Posterior vena cava (tissue), 2 donors: ENCODE results near the gene PHF23. TPM values are rescaled to one million over a fixed set of nuclear protein-coding genes. Genes with fewer than 3 reads are reported as not detected.
"Not testable (repeated sequence)": the region's sequence is repeated elsewhere in the genome, so short reads cannot be mapped to it uniquely, and the experiment has no call there.

Experiments used
- DNase-seq: peaks from one replicate; pipeline ENCODE4 v3.0.0-alpha.2; 2020; ENCODE audit warnings: low spot score
- intact Hi-C, 2 donors: fragments of 100-400 bp; cut with DNase I; formaldehyde crosslinking; loops; one replicate each; pipeline versions ENCODE4 v1.14.1 to v1.14.2; 2022 to 2023
- total RNA-seq, 2 donors: library from RNA; stranded (reverse); fragmentation: NEBNext Ultra II Directional; extraction: Animal tissue kit (Norgen Biotek cat#: 25700); gene quantifications; one replicate each; pipeline ENCODE4 v1.2.1, GENCODE V29; 2021
- donor health status: DM: yes; HTN: yes; CAD: no.
- donor health status: DM: yes; HTN: yes; CAD: no.

Gene PHF23
- total RNA-seq, 2 donors from 2014 or later, result 20.4 to 27.5 TPM

DNA sequence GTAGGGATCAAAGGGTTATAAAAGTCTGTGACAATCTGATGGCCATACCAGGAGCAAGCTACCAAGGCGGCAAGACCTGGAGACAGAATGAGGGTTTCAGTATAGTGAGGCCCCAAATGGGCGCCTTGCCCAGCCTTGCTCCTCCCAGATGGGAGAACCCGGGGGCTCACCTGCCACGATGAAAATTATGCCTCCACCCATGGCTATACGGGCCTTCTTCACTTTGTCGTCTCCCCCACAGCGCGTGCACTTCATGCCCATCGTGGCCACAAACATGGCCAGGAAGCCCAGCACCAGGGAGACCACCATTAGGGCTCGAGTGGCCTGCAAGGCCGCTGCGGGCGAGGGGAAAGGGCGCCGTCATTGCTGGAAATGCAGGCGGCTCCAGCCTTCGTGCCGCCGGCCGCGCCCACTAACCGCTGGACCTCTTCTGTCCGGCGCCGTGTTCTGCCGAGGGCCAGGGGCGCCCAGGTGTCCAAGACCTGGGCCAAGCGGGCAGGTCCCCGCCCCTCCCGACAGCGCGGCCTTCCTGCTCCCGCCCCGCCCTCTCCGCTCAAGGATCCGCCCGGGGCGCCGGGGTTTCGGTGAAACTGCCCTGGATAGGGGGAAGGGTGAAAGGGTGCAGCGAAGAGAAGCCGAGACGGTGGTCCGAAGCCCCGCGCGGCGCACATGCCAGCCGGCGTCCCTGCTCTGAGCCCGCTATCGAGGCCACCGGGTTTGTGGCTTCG is 21.6 kb upstream of the PHF23 start:
- intact Hi-C loops, result no loop called here
- DNase-seq, result no peak

- no peak for DNase-seq
- intact Hi-C loops, result no loop called here
Measured at GRCh38 chr17:7260151-7260550, 20.9 kb upstream of the PHF23 start.

- no peak for DNase-seq
- intact Hi-C loops, result no loop called here
Measured at GRCh38 chr17:7259555-7259889, 20.3 kb upstream of the PHF23 start.

- DNase-seq, result no peak
- intact Hi-C loops, result no loop called here
Measured at GRCh38 chr17:7258731-7259554, 19.7 kb upstream of the PHF23 start.

DNA sequence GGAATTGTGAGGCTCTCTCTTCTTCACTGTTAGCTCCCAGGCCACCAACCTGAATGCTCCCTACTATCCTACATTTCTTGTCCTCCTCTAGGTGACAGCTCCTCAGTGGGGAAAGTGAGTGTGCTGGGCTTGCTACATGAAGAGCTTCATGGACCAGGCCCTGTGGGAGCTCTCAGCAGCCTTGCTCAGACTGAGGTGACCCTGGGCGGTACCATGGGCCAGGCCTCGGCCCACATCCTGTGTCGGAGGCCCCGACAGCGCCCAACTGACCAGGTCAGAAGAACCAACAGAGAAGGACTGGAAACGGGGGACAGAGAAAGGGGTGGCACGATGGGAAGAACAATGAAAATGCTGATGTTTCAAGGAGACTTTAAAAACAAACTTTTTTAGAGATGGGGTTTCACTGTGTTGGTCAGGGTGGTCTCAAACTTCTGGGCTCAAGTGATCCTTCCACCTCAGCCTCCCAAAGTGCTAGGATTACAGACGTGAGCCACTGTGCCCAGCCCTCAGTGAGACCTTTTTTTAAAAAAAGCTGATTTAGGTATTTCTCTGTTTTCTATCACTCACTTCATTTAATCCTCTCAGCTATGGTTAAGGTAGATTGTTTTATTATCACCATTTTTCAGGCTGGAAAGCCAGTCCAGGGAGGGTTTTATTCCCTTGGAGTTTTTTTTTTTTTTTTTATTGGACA is 17.7 kb upstream of the PHF23 start:
- intact Hi-C loops, result no loop called here
- no peak for DNase-seq

DNA sequence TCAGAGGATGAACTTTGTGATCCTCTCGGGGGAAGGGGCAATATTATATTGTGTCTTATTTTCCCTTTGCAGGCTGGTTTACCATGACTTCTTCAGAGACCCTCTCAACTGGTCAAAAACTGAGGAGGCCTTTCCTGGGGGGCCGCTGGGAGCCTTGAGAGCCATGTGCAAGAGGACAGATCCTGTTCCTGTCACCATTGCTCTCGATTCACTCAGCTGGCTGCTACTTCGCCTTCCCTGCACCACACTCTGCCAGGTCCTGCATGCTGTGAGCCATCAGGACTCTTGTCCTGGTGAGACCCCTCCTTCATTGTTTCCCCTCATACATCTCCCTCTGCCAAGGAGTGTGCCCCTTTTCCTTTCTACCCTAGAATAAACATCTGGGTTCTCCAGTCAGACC is 15.3 kb upstream of the PHF23 start:
- DNase-seq, result no peak
- intact Hi-C loops, result loop anchor here in 1 of 2 donors (5.0 kb wide), 1 partner anchor 93 kb away; no protein-coding TSS in a partner anchor

- intact Hi-C loops, result loop anchor here in 1 of 2 donors (5.0 kb wide), 1 partner anchor 94 kb away; no protein-coding TSS in a partner anchor
- no peak for DNase-seq
Measured at GRCh38 chr17:7253082-7253481, 13.8 kb upstream of the PHF23 start.

GRCh38 chr17:7252176-7253043 is 13.2 kb upstream of the PHF23 start, which contains the start of gene ELP5:
Gene ELP5 (plus strand): TSS chr17:7252215. CDS start chr17:7252551, 336 bp downstream.
- peak; percentile 99 for DNase-seq
- intact Hi-C loops, result loop anchor here in 1 of 2 donors (5.0 kb wide), 1 partner anchor 95 kb away; no protein-coding TSS in a partner anchor

DNA sequence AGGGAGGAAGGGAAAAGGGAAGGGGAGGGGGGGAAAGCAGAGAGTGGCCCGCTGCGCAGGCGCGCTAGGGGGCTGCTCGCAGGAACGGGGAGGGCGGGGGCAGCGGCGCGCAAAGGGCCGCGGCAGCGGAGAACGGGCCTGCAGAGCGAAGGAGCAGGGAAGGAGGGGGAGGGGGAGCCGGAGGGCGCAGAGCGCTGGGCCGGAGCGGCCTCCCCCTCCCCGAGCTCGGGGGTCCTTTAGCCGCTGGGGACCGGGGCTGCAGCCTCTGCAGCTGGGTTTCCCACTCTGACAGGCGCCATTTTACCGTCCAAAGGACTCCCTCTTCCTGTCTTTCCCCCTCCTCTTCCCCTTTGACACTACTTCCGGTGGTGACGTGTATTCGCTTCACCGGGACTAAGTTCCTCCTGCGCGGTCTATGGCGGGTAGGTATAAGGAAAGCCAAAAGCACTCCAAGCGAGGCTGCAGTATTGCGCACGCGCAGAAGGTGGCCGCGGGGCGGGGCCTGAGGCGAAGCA is 12.5 kb upstream of the PHF23 start, which contains the start of gene CTDNEP1:
Gene CTDNEP1 (minus strand): TSS at position 74 of the 515 bp plus-strand sequence. CDS start 438 bp downstream, outside the sequence.
- peak; percentile 99 for DNase-seq
- intact Hi-C loops, result loop anchor here in 1 of 2 donors (5.0 kb wide), 1 partner anchor 96 kb away; no protein-coding TSS in a partner anchor

DNA sequence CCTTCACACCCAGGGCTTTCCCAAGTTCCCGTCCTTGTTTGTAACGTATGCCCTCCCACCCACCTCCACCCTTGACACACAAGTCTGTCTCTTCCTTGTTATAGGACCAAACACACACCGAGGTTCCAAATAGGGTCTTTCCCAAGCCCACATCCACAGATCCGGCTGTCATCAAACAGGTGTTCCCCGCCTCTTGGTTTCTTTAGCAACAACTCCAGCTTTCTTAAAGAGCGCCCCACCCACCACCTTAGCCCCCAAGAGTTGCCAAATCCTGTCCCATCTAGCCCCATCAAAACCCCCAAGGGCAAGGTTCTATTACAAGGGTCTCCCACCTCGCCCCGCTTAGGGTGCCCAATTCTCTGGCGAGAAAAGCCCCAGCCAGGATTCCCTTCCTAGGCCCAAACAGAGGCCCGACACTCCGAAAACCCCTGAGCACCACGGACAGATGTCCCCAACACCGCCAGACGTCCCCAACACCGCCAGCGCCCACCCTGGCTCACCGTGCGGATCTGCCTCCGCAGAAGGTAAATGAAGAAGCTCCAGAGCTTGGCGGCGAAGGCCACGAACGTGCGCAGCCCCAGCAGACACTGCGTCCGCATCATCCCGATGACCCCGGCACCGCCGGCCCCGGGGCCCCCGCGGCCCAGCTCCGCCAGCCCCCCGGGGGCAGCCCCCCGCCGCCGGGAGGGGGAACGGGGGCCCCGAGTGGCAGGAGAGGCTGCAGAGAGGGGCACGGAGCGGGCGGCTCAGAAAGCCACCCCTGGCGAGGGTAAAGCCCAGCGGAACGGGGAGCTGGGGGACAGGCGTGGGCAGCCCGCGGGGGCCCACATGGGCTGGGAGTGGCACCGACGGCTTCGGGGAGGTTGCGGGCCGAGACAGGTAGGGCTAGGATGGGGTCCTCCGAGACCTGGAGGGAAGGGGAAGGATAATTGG is 11.7 kb upstream of the PHF23 start:
- intact Hi-C loops, result loop anchor here in 1 of 2 donors (5.0 kb wide), 1 partner anchor 96 kb away; no protein-coding TSS in a partner anchor
- no peak for DNase-seq

DNA sequence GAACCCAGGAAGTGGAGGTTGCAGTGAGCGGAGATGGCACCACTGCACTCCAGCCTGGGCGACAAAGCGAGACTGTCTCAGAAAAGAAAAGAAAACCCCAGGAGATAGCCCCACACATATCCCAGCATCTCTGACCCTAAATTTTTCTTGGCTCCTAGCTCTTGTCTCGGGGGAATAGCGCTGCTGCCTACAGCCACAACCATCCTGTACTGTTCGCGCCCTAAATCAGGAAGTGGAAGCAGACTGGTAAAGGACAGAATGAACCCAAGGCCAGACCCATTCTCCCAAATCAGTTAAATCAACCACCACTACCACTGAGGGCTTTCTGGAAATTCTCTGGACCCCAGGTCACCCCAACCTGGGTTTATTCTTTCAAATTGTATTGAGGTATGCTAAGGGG is 10.6 kb upstream of the PHF23 start:
- intact Hi-C loops, result loop anchor here in 1 of 2 donors (5.0 kb wide), 1 partner anchor 97 kb away; no protein-coding TSS in a partner anchor
- DNase-seq, result no peak

GRCh38 chr17:7249214-7249613 is 10.0 kb upstream of the PHF23 start:
- intact Hi-C loops, result no loop called here
- DNase-seq, result no peak

DNA sequence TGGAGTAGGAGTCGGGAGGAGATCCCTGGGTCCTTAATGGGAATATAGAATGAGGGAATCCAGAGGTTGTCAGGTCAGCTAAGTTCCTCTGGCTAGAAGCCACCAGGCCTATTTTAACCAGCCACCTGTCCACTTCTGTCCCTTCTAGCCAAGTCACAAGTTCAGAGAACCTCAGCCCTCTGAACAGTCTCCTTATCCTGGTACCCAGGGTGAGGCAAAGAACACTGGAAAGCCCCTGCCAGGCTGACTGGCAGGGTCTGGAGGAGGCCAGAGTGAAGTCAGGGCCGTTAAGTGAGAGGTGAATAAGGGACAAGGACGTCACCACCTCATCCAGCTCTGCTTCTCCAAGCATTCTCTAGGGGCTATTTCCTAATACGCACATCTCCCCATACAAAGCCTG is 9.5 kb upstream of the PHF23 start:
- intact Hi-C loops, result no loop called here
- DNase-seq, result no peak

DNA sequence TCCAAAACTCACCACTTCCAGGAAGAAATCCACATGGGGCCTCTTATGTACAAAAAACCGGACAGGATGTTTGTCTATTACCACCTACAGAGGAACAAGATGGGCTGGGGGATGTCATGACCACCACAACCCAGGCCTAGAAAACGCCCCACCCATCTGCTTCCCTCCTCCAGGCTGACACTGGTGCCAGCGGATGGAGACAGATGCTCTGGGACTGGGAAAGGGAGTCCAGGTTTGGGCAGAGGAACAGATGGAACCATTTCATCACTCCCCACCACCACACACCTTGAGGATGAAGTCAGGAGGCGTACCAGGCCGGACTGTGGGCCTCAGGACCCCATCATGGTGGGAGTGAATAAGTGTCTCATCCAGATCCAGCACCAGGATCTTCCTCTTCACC is 7.5 kb upstream of the PHF23 start:
- DNase-seq, result no peak
- intact Hi-C loops, result no loop called here

DNA sequence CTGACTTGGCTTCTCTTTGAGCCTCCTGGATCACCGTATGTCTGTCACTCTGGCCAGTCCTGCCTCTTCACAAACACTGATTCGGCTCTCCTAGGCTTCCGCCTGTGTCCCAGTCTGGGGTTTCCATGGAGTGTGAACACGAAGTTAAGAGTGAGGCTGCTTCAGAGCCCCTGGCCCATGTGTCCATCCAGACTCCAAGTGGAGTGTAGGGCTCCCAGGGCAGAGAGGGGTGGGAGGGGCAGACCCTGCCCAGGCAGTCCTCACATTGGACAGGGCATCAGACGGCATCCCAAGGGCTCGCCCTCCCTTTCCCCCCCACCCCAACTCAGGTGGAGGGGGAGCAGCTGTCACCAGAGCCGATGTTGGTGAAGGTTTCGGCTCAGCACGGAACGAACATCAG is 4.6 kb upstream of the PHF23 start:
- DNase-seq, result not testable (repeated sequence)

DNA sequence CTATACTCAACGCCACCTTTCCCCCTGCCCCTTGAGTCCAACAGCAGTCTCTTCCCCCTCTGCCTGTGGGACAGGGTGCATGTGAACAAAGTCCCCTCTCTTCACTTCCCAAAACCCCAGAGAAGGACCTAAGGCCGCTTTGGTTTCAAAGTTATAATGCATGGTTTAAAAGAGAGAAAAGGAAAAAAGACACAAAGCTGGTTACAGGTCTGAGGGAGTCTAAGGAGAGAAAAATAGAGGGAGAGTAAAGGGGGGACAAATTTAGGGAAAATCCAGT is 4.1 kb upstream of the PHF23 start:
- intact Hi-C loops, result no loop called here

More for the DNA sequence above, 4.6 kb upstream of the PHF23 start:
- intact Hi-C loops, result not testable (repeated sequence)

GRCh38 chr17:7242717-7243452 is 3.6 kb upstream of the PHF23 start:
- intact Hi-C loops, result no loop called here
- peak; percentile 99 for DNase-seq

More for the DNA sequence above, 4.1 kb upstream of the PHF23 start:
- no peak for DNase-seq
